ENCODE data around the gene ATP7B. TPM values are rescaled to one million over a fixed set of nuclear protein-coding genes. Genes with fewer than 3 reads are reported as not detected.
A peak's percentile ranks its signal among the peaks of the same experiment; 100 is the strongest.

The ATP7B gene
- total RNA-seq, 6 experiments from 2014 or later = 0.81 to 4.8 (median 1.1) TPM

DNA sequence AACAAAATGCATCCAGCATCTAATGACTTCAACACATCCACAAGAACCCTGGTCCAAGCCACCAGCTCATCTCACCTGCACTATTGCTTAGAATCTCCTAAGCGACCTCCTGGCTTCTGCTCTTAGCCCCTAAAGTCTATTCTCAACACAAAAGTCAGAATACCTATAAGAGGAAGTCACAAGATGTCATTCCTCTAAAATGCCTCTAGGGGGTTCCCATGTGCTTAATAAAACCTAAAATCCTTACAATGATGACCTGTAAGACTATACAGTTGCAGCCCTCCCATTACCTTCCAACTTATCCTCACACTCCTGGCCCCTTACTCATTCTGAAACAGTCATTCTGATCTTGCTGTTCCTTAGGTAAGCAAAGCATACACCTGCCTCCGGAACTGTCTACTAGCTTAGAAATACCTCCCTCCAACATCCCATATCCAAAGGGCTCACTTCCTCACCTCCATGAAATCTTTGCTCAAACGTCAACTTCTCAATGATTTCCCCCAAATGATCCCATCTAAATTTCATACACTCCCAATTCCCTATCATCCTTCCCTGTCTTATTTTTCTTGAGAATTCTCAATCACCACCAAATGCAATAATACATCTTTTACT is 10.0 kb downstream of the ATP7B start:
- DNase-seq = peak; percentile 36
- Mint-ChIP-seq H3K9me3 (no peaks in the 10 kb centered on the region), H3K27ac (no peak overlapping the region), H3K4me3 (no peak overlapping the region), H3K36me3 (ENCODE audit: low read depth) (no peaks in the 10 kb centered on the region), H3K27me3 (ENCODE audit: insufficient read depth) (peaks cover 32% of the 10 kb centered on the region), H3K4me1 (ENCODE audit: low read depth) (no peaks in the 10 kb centered on the region)
- TF ChIP-seq, protein P1, sequence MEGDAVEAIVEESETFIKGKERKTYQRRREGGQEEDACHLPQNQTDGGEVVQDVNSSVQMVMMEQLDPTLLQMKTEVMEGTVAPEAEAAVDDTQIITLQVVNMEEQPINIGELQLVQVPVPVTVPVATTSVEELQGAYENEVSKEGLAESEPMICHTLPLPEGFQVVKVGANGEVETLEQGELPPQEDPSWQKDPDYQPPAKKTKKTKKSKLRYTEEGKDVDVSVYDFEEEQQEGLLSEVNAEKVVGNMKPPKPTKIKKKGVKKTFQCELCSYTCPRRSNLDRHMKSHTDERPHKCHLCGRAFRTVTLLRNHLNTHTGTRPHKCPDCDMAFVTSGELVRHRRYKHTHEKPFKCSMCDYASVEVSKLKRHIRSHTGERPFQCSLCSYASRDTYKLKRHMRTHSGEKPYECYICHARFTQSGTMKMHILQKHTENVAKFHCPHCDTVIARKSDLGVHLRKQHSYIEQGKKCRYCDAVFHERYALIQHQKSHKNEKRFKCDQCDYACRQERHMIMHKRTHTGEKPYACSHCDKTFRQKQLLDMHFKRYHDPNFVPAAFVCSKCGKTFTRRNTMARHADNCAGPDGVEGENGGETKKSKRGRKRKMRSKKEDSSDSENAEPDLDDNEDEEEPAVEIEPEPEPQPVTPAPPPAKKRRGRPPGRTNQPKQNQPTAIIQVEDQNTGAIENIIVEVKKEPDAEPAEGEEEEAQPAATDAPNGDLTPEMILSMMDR (IDR thresholded peaks at IDR 0.05) = peak; percentile 80

DNA sequence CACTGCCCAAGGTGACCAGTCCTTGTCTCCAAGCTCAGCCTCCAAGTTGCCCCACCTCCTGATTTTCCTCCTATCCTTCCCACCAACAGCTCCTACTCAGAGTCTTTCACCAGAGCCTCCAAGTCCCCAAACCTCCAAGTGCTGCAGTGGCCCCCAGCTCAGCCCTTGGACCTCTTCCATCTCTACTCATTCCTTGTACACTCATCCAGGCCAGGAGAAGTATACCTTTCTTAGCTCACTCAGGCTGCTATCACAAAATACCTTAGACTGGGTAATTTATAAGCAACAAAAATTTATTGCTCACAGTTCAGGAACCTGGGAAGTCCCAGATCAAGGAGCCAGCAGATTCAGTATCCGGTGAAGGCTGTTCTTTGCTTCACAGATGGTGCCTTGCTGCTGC is 11.3 kb downstream of the ATP7B start:
- Mint-ChIP-seq H3K4me3 (no peak overlapping the region), H3K9me3 (no peaks in the 10 kb centered on the region), H3K36me3 (ENCODE audit: low read depth) (no peaks in the 10 kb centered on the region), H3K27ac (no peak overlapping the region), H3K27me3 (ENCODE audit: insufficient read depth) (peaks cover 31% of the 10 kb centered on the region), H3K4me1 (ENCODE audit: low read depth) (no peaks in the 10 kb centered on the region)
- DNase-seq = no peak
- TF ChIP-seq, protein P1 (IDR thresholded peaks at IDR 0.05) = no peak

DNA sequence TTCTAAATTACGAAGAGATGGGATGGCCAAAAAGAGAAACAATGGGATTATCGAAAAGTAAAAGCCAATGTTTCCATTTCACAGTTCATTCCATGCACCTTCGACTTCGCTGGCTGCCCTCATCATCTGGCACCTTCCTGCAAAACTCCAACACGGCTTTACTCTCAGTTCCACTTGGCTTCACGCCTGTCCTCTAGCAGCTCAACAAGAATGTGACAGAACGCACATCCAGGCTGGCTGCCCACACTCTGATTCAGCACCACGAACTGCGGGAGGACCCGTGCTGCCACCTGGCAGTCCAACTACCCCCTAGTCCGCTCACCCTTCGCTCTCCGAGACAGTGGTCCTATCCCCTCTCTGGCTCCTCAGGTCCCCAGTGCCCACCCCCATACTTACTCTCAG is 11.7 kb downstream of the ATP7B start:
- H3K9me3 Mint-ChIP-seq = no peaks in the 10 kb centered on the region
- H3K4me1 Mint-ChIP-seq (ENCODE audit: low read depth) = no peaks in the 10 kb centered on the region
- H3K4me3 Mint-ChIP-seq = no peak overlapping the region
- no peak overlapping the region for H3K27ac Mint-ChIP-seq
- DNase-seq = no peak
- no peaks in the 10 kb centered on the region for H3K36me3 Mint-ChIP-seq (ENCODE audit: low read depth)
- TF ChIP-seq, protein P1 (IDR thresholded peaks at IDR 0.05) = no peak
- H3K27me3 Mint-ChIP-seq (ENCODE audit: insufficient read depth) = peaks cover 35% of the 10 kb centered on the region

DNA sequence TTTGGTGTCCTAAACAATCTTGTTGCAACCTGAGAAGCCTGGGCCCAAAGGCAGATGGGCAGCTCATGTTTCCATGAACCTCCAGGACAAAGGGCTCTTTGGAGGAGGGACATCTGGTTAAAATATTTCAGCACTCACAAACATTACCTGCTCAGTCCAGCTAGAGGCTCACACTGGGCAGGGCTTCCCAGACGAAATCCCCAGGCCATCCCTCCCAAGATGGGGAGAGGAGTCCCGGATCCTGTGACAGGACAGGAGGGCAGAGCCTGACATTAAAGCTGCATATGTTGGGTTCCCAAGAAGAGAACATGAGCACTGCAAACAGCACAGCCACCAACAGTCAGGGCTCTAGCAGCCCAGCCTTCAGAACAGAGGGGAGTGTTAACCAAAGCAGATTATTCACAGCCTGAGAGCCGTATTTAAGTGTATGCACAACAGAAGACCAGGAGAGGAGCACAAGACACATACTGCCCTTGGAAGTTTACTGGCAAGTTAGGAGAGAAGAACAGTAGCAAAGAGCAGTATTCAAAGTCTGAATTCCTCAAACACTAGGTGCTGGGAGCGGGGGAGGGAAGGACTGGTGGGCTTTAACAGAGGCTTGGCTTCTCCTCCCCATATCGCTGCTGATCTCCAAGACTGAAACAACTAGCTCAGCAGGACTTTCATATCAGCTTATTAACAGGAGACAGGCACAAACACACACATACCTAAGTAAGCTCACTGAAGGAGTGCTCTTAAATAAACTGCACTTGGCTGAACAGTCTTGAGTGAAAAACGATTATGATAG is 12.3 kb downstream of the ATP7B start:
- H3K9me3 Mint-ChIP-seq = no peaks in the 10 kb centered on the region
- peaks cover 36% of the 10 kb centered on the region for H3K27me3 Mint-ChIP-seq (ENCODE audit: insufficient read depth)
- TF ChIP-seq, protein P1 (IDR thresholded peaks at IDR 0.05) = no peak
- DNase-seq = no peak
- no peaks in the 10 kb centered on the region for H3K36me3 Mint-ChIP-seq (ENCODE audit: low read depth)
- H3K4me1 Mint-ChIP-seq (ENCODE audit: low read depth) = no peaks in the 10 kb centered on the region
- no peak overlapping the region for H3K27ac Mint-ChIP-seq
- no peak overlapping the region for H3K4me3 Mint-ChIP-seq

DNA sequence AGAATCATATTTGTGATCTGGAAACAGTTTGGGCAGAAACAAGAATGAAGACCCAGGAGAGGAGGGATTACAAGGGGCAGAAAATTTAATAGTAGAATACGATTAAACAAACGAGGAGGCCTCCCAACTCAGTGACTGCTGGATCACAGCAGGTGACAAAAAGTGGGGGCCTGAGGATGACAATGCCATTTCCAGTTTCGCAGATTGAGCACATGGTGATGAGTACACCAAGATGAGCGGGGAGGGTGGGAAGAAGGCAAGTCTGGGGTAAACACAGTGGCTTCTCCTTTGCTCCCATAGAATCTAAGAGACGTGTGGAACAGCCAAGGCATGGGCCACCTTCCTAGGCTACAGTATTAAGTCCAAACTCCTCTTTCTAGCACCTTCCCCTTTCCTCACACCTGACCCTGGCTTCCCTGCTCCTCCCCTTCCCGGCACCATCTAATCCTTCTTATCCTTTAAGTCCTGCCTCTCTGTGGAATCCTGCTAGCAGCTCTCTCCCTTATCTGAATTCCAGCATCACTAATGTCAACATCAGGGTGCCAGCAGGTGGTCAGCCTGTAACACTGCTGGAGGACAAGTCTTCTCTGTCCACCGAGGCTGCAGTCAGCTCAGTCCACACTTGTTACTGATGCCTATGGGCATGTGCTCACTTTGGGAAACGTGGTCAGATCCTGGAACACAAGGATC is 13.5 kb downstream of the ATP7B start:
- Mint-ChIP-seq H3K27me3 (ENCODE audit: insufficient read depth) (peaks cover 39% of the 10 kb centered on the region), H3K4me1 (ENCODE audit: low read depth) (no peaks in the 10 kb centered on the region), H3K27ac (no peak overlapping the region), H3K9me3 (no peaks in the 10 kb centered on the region), H3K4me3 (no peak overlapping the region), H3K36me3 (ENCODE audit: low read depth) (no peaks in the 10 kb centered on the region)
- DNase-seq = no peak
- TF ChIP-seq, protein P1 (IDR thresholded peaks at IDR 0.05) = no peak

Measured in HFFc6 (cell line).